T-cell (primary cell): Measurements from ENCODE around the gene LRRFIP2. TPM values are rescaled to one million over a fixed set of nuclear protein-coding genes. Genes with fewer than 3 reads are reported as not detected.

Source experiments
- ATAC-seq, 4 experiments: fragments of 200-7000 bp in 3 of 4; fragments of 150-1000 bp in 1 of 4; cut with Tn5 transposase; replicated peaks in 1 of 4; 1 replicate in 3 of 4; 2 replicates in 1 of 4; pipeline ENCODE4 v1.10.0; 2021; ENCODE audit warnings: moderate library complexity in 3 of 4, mild to moderate bottlenecking in 2 of 4, moderate number of reproducible peaks in 1 of 4
- CTCF ChIA-PET, 2 donors: fragments of 300-600 bp; sonication (Branson Sonifier 250); formaldehyde crosslinking; loops; one replicate each; lab custom pipeline; 2022; ENCODE audit warnings: antibody characterized with exemption in 2 of 2; lab: Charles Lee
- POLR2A ChIA-PET, 2 donors: fragments of 300-600 bp; sonication (Branson Sonifier 250); formaldehyde crosslinking; loops; one replicate each; lab custom pipeline; 2022; ENCODE audit warnings: antibody characterized with exemption in 2 of 2; lab: Charles Lee
- DNase-seq, 35 experiments: peaks; one replicate each; pipeline versions ENCODE4 v3.0.0 to v3.0.0-alpha.2; 2013 to 2023
- H3K27ac ChIP-seq: one replicate; pipeline ENCODE4 v1.5.1; 2013; ENCODE audit warnings: low read length
- H3K27me3 ChIP-seq, 2 experiments: replicated peaks in 1 of 2; 1 replicate in 1 of 2; 2 replicates in 1 of 2; pipeline versions ENCODE4 v1.6.1 to v1.7.0; 2013; ENCODE audit warnings: low read length in 1 of 2, mixed read lengths in 1 of 2; ENCODE audit not compliant: control insufficient read depth in 2 of 2, insufficient read depth in 2 of 2; ENCODE audit errors: extremely low read depth in 1 of 2
- H3K36me3 ChIP-seq, 2 donors: 1 replicate in 1 of 2; 2 replicates in 1 of 2; pipeline versions ENCODE4 v1.6.1 to v1.7.0; 2013; ENCODE audit warnings: low read length in 1 of 2; ENCODE audit not compliant: control insufficient read depth in 2 of 2, insufficient read depth in 1 of 2; ENCODE audit errors: extremely low read depth in 1 of 2
- H3K4me1 ChIP-seq, 2 experiments: 1 replicate in 1 of 2; 2 replicates in 1 of 2; pipeline versions ENCODE4 v1.6.1 to v1.7.0; 2013; ENCODE audit warnings: low read length in 2 of 2, mixed read lengths in 1 of 2; ENCODE audit not compliant: insufficient read depth in 2 of 2, control insufficient read depth in 1 of 2; ENCODE audit errors: extremely low read depth in 1 of 2
- H3K4me3 ChIP-seq, 2 donors: 1 replicate in 1 of 2; 2 replicates in 1 of 2; pipeline versions ENCODE4 v1.5.1 to v1.7.0; 2013; ENCODE audit warnings: mild to moderate bottlenecking in 2 of 2, low read length in 1 of 2, moderate library complexity in 1 of 2; ENCODE audit not compliant: control insufficient read depth in 1 of 2; ENCODE audit errors: extremely low read depth in 1 of 2
- H3K9me3 ChIP-seq: 2 replicates; pipeline ENCODE4 v1.7.0; 2013
- H3K27ac Mint-ChIP-seq, 2 donors: one replicate each; pipeline ENCODE4 v1.8.0; 2020 to 2021; ENCODE audit warnings: mild to moderate bottlenecking in 2 of 2, mixed read lengths in 2 of 2
- H3K27me3 Mint-ChIP-seq, 2 donors: one replicate each; pipeline ENCODE4 v1.8.0; 2021 to 2022; ENCODE audit warnings: mixed read lengths in 2 of 2
- H3K36me3 Mint-ChIP-seq: one replicate; pipeline ENCODE4 v1.8.0; 2021; ENCODE audit warnings: mixed read lengths
- H3K4me1 Mint-ChIP-seq, 3 donors: one replicate each; pipeline ENCODE4 v1.8.0; 2020 to 2022; ENCODE audit warnings: mixed read lengths in 3 of 3, mild to moderate bottlenecking in 1 of 3
- H3K4me3 Mint-ChIP-seq, 3 donors: one replicate each; pipeline ENCODE4 v1.8.0; 2020 to 2022; ENCODE audit warnings: mild to moderate bottlenecking in 3 of 3, mixed read lengths in 3 of 3, moderate library complexity in 3 of 3
- H3K9me3 Mint-ChIP-seq, 3 donors: one replicate each; pipeline ENCODE4 v1.8.0; 2020 to 2022; ENCODE audit warnings: mixed read lengths in 3 of 3
- WGBS: methylation state at CpG from one replicate; pipeline ENCODE4 v1.1.5; 2013; ENCODE audit warnings: missing lambda C conversion rate; ENCODE audit not compliant: insufficient coverage; 5-methylcytosine and 5-hydroxymethylcytosine counted together
- total RNA-seq, 35 experiments: library from RNA in 6 of 35; stranded (reverse) in 6 of 35; fragments of 120-200 nt in 1 of 35; gene quantifications; one replicate each; pipeline versions ENCODE4 v1.2.1 to v1.2.4 and lab custom pipeline; 2013 to 2026

LRRFIP2 gene
- total RNA-seq, 5 donors from 2014 or later (not counting 1 experiment from before 2014, with no cell fraction given) = 26.0 to 39.3 (median 32.9) TPM

DNA sequence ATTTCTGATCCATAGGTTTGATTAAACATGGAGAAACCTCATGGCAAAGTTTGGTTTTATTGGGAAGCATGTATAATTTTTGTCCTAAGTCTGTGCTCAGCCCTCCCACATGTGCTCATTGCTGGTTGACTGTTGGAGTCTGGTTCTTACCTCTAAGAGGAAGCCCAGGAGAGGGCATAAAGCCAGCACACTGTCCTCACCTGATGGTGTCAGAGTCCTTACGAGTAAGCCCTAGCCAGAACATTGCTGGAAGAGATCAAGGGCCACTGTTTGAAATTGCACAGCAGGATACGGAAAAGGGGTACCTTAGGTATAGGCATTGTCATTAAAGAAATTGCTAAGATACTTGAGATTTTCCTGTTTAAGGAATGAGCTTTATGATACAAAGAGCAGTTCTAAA lies 159.8 kb downstream of the LRRFIP2 start:
- Mint-ChIP-seq H3K27me3 (no peaks in the 10 kb centered on the region), H3K36me3 (peaks cover 58% of the 10 kb centered on the region), H3K4me1 (no peaks in the 10 kb centered on the region), H3K27ac (no peak overlapping the region), H3K4me3 (no peak overlapping the region), H3K9me3 (no peaks in the 10 kb centered on the region)
- no peak overlapping the region for H3K4me3 ChIP-seq
- DNase-seq (no peak), ATAC-seq (no peak)
- no peaks in the 10 kb centered on the region for H3K27me3 ChIP-seq
- 90% methylated on average over 2 of the region's 2 CpGs for WGBS
- no peaks in the 10 kb centered on the region for H3K4me1 ChIP-seq
- CTCF ChIA-PET = interaction anchor here in 1 of 2 donors (0.7 kb wide), 1 partner anchor 74 kb away, joined by 3 read pairs; no protein-coding TSS in a partner anchor
- H3K27ac ChIP-seq = no peak overlapping the region
- POLR2A ChIA-PET = interaction anchor here in 1 of 2 donors (0.6 kb wide), 1 partner anchor 67 kb away, joined by 9 read pairs; no protein-coding TSS in a partner anchor
- peaks cover 5 to 72% of the 10 kb centered on the region in 2 donors for H3K36me3 ChIP-seq
- no peaks in the 10 kb centered on the region for H3K9me3 ChIP-seq

Other genes starting within 250 kb of the LRRFIP2 start
- 100 to 1,000 TPM in 3 of 5 donors, 10 to 100 TPM in 2; 96.0 to 160 (median 127) TPM for gene TRANK1, start 229.5 kb downstream of the LRRFIP2 start, total RNA-seq
- gene EPM2AIP1, start 181.5 kb downstream of the LRRFIP2 start, total RNA-seq = 10 to 100 TPM; 27.0 to 36.3 (median 29.3) TPM
- 10 to 100 TPM; 24.7 to 32.4 (median 28.6) TPM for gene MLH1, start 181.1 kb downstream of the LRRFIP2 start, total RNA-seq
- gene GOLGA4, start 68.7 kb upstream of the LRRFIP2 start, total RNA-seq = 10 to 100 TPM; 48.8 to 57.2 (median 52.7) TPM